ENCODE data around the gene MINDY4.

DNA sequence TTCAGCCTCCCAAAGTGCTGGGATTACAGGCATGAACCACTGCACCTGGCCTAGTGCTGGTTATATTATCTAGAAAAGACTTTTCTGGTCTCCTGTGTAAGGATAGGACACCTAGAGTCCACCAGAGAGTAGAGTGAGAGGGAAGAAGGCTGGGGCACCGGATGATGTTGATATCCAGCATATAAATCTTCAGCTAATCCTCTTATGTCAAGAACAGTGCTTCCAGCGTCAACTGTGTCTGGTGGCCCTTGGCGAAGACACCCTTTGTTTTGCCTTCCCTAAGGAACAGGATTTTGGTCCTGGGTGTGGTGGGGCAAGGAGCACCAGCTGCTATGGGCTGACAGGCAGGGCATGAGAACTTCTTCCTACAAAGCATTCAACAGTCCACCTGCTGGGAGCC is 35.6 kb upstream of the MINDY4 start:
- TF ChIP-seq, protein P1, sequence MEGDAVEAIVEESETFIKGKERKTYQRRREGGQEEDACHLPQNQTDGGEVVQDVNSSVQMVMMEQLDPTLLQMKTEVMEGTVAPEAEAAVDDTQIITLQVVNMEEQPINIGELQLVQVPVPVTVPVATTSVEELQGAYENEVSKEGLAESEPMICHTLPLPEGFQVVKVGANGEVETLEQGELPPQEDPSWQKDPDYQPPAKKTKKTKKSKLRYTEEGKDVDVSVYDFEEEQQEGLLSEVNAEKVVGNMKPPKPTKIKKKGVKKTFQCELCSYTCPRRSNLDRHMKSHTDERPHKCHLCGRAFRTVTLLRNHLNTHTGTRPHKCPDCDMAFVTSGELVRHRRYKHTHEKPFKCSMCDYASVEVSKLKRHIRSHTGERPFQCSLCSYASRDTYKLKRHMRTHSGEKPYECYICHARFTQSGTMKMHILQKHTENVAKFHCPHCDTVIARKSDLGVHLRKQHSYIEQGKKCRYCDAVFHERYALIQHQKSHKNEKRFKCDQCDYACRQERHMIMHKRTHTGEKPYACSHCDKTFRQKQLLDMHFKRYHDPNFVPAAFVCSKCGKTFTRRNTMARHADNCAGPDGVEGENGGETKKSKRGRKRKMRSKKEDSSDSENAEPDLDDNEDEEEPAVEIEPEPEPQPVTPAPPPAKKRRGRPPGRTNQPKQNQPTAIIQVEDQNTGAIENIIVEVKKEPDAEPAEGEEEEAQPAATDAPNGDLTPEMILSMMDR (IDR thresholded peaks at IDR 0.05; ENCODE audit: low read depth, low read length, missing input control) = no peak
- TF ChIP-seq, protein P2, sequence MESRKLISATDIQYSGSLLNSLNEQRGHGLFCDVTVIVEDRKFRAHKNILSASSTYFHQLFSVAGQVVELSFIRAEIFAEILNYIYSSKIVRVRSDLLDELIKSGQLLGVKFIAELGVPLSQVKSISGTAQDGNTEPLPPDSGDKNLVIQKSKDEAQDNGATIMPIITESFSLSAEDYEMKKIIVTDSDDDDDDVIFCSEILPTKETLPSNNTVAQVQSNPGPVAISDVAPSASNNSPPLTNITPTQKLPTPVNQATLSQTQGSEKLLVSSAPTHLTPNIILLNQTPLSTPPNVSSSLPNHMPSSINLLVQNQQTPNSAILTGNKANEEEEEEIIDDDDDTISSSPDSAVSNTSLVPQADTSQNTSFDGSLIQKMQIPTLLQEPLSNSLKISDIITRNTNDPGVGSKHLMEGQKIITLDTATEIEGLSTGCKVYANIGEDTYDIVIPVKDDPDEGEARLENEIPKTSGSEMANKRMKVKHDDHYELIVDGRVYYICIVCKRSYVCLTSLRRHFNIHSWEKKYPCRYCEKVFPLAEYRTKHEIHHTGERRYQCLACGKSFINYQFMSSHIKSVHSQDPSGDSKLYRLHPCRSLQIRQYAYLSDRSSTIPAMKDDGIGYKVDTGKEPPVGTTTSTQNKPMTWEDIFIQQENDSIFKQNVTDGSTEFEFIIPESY (IDR thresholded peaks at IDR 0.05) = no peak
- TF ChIP-seq JUND (IDR thresholded peaks at IDR 0.05) = no peak
- TF ChIP-seq, protein P3, sequence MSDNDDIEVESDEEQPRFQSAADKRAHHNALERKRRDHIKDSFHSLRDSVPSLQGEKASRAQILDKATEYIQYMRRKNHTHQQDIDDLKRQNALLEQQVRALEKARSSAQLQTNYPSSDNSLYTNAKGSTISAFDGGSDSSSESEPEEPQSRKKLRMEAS (IDR thresholded peaks at IDR 0.05) = no peak
